ENCODE data around the gene ATP9B. TPM values are rescaled to one million over a fixed set of nuclear protein-coding genes. Genes with fewer than 3 reads are reported as not detected.

ATP9B gene
- total RNA-seq, 1 donor from 2014 or later: 43.9 TPM

DNA sequence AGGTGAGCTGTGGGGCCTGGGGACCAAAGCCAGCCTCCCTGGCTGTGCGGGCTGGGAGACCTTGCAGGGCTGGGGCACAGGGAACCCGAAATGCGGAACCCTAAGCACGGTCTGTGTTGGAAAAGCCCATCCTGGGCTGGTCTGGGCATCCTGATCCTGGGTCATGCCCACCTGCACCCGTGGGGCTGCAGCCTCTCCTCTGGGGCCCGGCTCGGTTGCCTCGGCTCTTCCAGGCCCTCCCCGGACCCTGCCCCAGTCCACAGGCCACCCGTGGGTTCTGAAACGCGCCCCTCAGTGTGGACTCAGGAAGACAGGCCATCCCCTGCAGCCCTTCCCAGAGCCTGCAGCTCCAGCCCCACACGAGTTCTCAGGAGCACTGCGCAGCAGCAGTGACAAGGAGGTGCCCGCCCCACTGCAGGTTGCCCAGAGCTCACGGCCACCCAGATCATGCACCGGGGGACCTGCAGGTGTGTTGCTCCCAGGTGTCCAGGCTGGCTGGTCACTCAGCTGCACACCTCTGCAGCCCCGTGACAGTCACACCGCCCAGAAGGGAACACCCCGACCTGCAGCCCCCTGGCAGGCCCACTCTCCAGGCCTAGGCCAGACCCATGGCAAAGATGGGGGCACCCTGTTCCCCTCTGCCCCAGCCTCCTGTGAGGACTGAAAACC lies 314.3 kb downstream of the ATP9B start:
- peaks cover 27% of the 10 kb centered on the region for H3K27me3 ChIP-seq
- intact Hi-C loops (cut with DNase I): loop anchor here (5.0 kb wide), 1 partner anchor 144 kb away; no protein-coding TSS in a partner anchor
- TF ChIP-seq CTCF (IDR thresholded peaks at IDR 0.05): no peak
- DNase-seq: peak; percentile 59
- peaks cover under 1% of the 10 kb centered on the region for H3K36me3 ChIP-seq
- H3K9me3 ChIP-seq: no peaks in the 10 kb centered on the region
- no peak overlapping the region for H3K4me3 ChIP-seq
- H3K4me1 ChIP-seq: peaks cover 3% of the 10 kb centered on the region
- H3K27ac ChIP-seq: no peak overlapping the region
- ATAC-seq: no peak

- H3K9me3 ChIP-seq: no peaks in the 10 kb centered on the region
- no peak for TF ChIP-seq CTCF (IDR thresholded peaks at IDR 0.05)
- ATAC-seq (no peak), DNase-seq (no peak)
- H3K27me3 ChIP-seq: peaks cover 34% of the 10 kb centered on the region
- peaks cover under 1% of the 10 kb centered on the region for H3K4me1 ChIP-seq
- H3K36me3 ChIP-seq: no peaks in the 10 kb centered on the region
- H3K27ac ChIP-seq: no peak overlapping the region
- intact Hi-C loops (cut with DNase I): loop anchor here (5.0 kb wide), 1 partner anchor 143 kb away; no protein-coding TSS in a partner anchor
- H3K4me3 ChIP-seq: no peak overlapping the region
Observed at GRCh38 chr18:79384151-79384807, 315.1 kb downstream of the ATP9B start.

GRCh38 chr18:79384834-79385233 lies 315.6 kb downstream of the ATP9B start:
- H3K4me3 ChIP-seq: no peak overlapping the region
- no peaks in the 10 kb centered on the region for H3K9me3 ChIP-seq
- H3K27me3 ChIP-seq: peaks cover 40% of the 10 kb centered on the region
- ATAC-seq (no peak), DNase-seq (no peak)
- H3K36me3 ChIP-seq: no peaks in the 10 kb centered on the region
- no peak overlapping the region for H3K27ac ChIP-seq
- no peak for TF ChIP-seq CTCF (IDR thresholded peaks at IDR 0.05)
- intact Hi-C loops (cut with DNase I): loop anchor here (5.0 kb wide), 1 partner anchor 142 kb away; no protein-coding TSS in a partner anchor
- no peaks in the 10 kb centered on the region for H3K4me1 ChIP-seq

GRCh38 chr18:79385326-79385707 lies 316.1 kb downstream of the ATP9B start:
- no peak overlapping the region for H3K27ac ChIP-seq
- DNase-seq (no peak), ATAC-seq (no peak)
- H3K4me1 ChIP-seq: no peaks in the 10 kb centered on the region
- no peak overlapping the region for H3K4me3 ChIP-seq
- H3K27me3 ChIP-seq: peaks cover 45% of the 10 kb centered on the region
- TF ChIP-seq CTCF (IDR thresholded peaks at IDR 0.05): no peak
- no peaks in the 10 kb centered on the region for H3K9me3 ChIP-seq
- intact Hi-C loops (cut with DNase I): no loop called here
- H3K36me3 ChIP-seq: no peaks in the 10 kb centered on the region

- no peaks in the 10 kb centered on the region for H3K4me1 ChIP-seq
- intact Hi-C loops (cut with DNase I): no loop called here
- no peak for ATAC-seq
- H3K27ac ChIP-seq: no peak overlapping the region
- H3K4me3 ChIP-seq: no peak overlapping the region
- no peak for TF ChIP-seq CTCF (IDR thresholded peaks at IDR 0.05)
- H3K36me3 ChIP-seq: no peaks in the 10 kb centered on the region
- H3K9me3 ChIP-seq: no peaks in the 10 kb centered on the region
- peak; percentile 53 for DNase-seq
- peaks cover 50% of the 10 kb centered on the region for H3K27me3 ChIP-seq
Observed at GRCh38 chr18:79385708-79386341, 316.6 kb downstream of the ATP9B start.

Data from upper lobe of right lung (tissue), 1 donor.